ENCODE results near the gene C1RL.
"Not testable (repeated sequence)": the region's sequence is repeated elsewhere in the genome, so short reads cannot be mapped to it uniquely, and the experiment has no call there.

C1RL gene

GRCh38 chr12:7059780-7060179 is 49.2 kb downstream of the C1RL start:
- DNase-seq: no peak

GRCh38 chr12:7058850-7059395 is 50.1 kb downstream of the C1RL start:
- no peak for DNase-seq

GRCh38 chr12:7058163-7058845 is 50.7 kb downstream of the C1RL start:
- DNase-seq: no peak

- DNase-seq: not testable (repeated sequence)
Measured at GRCh38 chr12:7055736-7056135, 53.3 kb downstream of the C1RL start.

GRCh38 chr12:7054925-7055324 is 54.1 kb downstream of the C1RL start:
- no peak for DNase-seq

- DNase-seq: not testable (repeated sequence)
Measured at GRCh38 chr12:7049973-7050372, 59.0 kb downstream of the C1RL start.

GRCh38 chr12:7049445-7049951 is 59.5 kb downstream of the C1RL start:
- not testable (repeated sequence) for DNase-seq

GRCh38 chr12:7047306-7047705 is 61.7 kb downstream of the C1RL start:
- no peak for DNase-seq

- DNase-seq: no peak
Measured at GRCh38 chr12:7046383-7047105, 62.5 kb downstream of the C1RL start.

GRCh38 chr12:7045913-7046312 is 63.1 kb downstream of the C1RL start:
- no peak for DNase-seq

All from cerebellar nuclear complex (tissue), 1 donor.